HG03457 (cell line): ENCODE results near the gene GOLGA1.

Experiments
- ATAC-seq: cut with Tn5 transposase; IDR thresholded peaks from one replicate; pipeline ENCODE4 v1.9.1; 2021; ENCODE audit warnings: moderate number of reproducible peaks; ENCODE audit not compliant: unreplicated experiment

Gene GOLGA1

GRCh38 chr9:124886866-124887492 lies 53.9 kb downstream of the GOLGA1 start:
- no peak for ATAC-seq

DNA sequence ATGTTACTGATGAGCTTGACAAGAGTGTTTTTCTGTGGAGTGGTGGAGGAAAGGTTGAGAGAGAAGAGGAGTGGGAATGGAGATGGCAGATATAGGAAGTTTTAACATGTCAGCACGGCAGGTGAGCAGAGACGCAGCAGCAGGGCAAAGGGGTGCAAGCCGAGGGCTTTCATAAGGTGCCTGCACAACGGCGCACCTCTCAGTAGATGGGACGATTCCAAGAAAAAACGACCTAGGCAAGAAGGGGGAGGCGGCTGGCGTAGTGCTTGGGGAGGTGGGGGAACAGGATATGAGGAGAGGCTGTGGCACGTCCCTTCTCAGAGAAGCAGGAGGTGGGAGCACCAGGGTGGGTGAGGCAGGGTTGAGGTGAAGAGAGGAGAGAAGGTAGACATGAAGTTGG lies 54.4 kb downstream of the GOLGA1 start:
- ATAC-seq = no peak

DNA sequence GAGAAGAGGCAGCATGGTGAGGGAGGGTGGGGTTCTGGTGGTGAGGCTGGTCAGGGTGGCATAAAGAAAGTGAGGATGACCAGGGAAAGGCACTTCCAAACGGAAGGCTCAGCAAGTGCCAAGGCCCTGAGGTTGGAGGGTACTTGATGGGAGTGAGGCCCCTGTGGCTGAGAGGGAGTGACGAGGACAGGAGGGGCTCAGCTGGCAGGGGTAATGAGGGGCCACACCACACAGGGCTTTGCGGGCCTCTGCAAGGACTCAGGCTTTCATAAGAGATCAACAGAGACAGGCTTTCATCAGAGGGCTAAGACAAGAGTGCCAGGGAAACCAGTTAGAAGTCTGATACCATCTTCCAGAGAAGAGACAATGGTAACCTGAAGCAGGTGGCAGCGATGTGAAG lies 55.3 kb downstream of the GOLGA1 start:
- no peak for ATAC-seq

DNA sequence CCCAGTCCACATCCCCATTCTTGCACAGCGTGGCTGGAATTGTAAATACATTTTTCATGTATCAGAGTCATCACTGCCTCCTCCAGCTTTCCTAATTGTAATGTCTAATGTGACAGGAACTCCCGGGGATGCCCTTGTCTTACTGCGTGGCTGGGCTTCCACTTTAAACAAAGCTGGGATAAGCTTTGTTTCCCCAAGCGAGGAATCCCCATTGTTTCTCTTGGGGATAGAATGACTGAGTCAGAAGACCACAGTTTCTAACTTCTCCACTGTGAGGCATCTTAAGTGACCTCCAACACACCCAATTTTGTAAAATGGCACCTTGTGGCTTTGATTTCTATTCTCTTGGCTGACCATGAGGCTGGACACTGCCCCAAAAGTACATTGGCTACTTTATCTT lies 56.5 kb downstream of the GOLGA1 start:
- no peak for ATAC-seq

DNA sequence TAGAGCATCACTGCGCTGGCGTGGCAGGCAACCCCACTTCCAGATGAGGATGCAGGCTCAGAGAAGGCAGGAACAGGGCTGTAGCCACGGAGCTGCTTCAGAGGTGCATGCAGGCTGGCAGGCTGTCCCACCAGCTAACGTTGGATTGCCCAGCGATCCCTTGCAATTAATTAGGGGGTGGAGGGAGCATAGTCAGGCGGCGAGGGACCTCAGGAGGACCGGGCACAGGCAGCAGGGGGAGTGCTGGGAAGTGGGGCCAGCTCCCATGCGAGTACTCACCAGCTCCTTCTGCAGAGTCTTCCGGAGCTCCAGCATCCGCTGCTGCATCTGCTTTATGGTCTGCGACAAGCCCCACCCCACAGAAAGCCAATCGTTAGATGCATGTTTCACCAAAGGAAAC lies 58.7 kb downstream of the GOLGA1 start:
- no peak for ATAC-seq

- ATAC-seq = no peak
Observed at GRCh38 chr9:124881138-124881743, 59.6 kb downstream of the GOLGA1 start.

GRCh38 chr9:124880501-124880900 lies 60.4 kb downstream of the GOLGA1 start:
- ATAC-seq = no peak

DNA sequence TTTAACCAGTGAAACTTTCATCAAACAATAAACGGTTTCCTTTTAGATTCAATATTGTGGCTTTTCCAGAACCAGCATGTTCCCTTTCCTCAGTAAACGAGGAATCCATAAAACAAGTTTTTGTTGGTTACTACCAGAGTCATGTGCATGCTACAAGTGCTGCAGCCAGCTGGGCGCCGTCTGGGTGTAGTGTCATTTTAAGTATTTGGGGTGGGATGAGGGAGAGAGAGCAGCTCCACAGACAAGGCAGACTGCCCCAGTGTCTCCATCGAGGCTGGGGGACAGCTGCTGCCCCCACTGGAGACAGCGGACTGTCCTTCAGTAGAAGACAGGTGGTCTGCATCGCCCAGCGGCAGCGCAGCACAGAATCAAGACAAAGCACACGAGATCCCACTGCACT lies 61.7 kb downstream of the GOLGA1 start:
- no peak for ATAC-seq

DNA sequence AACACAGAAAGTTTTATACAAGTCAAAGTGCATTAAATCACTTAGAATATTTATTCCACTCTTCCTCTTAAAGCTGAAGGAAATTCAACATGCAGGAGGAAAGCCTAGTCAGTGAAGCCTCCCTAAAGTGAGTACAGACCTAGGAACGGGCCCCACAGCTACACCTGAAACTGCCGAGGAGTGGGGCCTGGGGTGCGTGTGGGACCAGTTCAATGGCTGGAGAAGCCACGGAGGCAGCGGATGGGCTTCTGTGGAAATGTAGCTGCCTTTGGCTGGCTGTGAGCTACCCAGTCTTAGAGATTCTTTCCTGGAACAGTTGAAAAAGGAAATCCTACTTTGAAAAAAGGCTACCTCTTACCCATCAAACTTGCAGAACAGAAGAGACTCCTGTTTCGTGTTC lies 62.4 kb downstream of the GOLGA1 start:
- no peak for ATAC-seq

DNA sequence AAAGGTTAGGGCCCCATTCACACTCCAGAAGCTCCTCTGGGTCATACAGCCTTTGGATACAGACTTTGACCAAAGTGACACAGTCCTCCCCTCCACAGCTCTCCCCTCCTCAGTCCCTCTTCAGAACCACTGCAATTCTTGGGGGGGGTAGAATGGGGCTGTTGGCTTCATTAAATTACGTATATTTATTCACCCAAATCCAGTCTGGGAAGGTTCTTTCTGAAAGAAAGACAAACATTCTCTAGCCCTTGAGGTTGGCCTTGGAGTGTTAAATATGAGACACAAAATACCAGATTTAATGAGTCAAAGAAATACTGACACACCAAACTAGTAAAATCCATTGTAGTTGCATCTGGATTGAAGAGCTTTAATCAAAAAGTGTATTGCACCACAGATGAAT lies 62.9 kb downstream of the GOLGA1 start:
- no peak for ATAC-seq

DNA sequence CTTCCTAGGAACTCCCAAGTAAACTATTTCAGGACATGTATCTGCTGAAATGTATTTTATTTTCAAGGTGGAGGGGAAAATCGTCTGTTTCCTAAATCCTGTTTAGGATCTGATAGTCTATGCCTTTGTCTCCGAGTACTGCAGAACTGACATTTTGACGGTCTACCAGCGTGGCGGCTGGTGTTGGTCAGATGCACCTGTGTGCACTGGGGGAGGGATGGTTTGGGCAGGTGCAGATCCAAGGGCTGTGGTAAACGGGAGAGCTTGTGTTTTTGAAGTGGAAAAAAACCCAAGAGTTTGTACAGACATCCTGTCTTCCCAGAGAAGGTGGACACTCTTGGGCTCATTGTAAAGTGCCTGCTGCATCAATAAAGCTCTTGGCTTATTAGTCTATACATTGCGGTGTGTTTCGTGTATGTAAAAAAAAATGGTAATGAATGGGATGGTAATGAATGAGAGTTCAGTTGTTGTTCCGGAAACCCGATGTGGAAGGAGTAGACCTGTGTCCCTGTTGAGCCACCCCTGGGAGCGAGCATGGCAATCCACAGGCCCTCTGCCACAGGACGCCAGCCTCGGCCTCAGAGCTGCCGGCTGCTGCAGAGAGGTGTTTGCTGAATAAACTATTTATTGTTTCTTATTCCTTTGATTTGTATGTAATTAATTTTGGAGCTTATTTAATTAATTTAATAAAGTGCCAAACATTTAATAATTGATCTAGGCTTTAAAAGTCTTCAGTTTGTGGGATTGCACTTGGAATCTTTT lies 63.7 kb downstream of the GOLGA1 start:
- ATAC-seq = no peak

DNA sequence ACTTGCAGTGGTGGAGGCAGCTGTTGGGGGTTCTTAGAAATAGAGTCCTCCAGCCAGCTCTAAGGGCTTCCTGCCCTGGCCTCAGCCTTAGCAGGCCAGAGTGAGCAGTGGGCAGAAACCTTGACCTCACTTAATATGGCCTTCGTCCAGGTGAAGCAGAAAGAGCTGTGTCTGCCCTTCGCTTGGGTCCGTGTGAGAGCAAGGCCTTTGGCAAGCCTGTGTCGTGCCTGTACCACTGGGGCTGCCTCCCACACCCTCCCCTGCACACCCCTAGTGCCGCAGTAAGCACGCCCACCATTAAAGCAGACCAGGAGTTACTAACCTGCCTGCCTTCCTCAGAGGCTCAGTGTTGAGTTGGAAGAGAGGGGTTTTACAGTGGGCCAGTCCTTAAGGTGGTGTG lies 65.4 kb downstream of the GOLGA1 start:
- ATAC-seq = no peak

- no peak for ATAC-seq
Observed at GRCh38 chr9:124873664-124874063, 67.2 kb downstream of the GOLGA1 start.

DNA sequence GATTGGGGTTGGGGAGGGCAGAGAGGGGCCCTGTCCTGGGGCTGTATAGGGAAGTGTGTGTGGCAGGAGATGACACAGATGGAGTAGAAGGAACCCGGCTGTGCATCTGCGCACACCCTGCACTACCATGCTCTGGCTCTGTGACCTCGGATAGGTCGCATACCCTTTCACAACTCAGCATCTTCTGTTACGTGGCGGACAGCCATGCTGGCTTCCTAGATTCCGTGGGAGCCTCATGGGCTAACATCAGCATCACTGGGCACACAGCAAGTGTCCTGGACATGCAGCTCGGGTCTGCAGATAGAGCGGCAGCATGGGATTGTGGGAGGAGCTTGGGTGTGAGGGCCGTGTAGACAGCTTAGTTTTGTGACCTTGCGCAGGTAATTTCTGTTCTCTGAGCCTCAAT lies 69.7 kb downstream of the GOLGA1 start:
- ATAC-seq = no peak

- ATAC-seq = no peak
Observed at GRCh38 chr9:124870723-124871122, 70.2 kb downstream of the GOLGA1 start.

- no peak for ATAC-seq
Observed at GRCh38 chr9:124869986-124870560, 70.8 kb downstream of the GOLGA1 start.

DNA sequence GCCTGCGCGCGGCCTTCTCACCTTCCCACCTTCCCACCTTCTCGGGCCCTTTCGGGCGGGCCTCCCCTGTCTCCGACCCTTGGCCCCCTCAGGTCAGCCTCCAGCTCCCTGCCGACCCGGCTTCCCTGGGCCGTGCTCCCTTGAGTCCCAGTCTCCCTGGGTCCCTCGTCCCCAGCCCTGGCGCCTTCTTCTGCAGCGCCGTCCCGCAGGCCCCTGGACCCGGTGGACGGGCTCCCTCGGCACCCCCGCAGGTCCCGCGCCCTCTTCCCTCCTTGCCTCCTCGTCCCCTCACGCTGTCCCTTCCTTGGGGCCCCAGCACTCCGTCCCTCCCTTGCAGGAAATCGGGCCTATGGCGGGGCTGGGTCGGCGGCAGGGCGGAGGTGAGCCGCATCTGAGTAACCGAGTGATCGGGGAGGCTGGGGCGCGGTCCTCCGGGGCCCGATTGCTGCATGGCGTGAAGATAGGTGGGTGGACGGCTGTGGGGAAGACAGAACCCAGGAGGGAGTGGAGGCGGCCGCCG lies 71.4 kb downstream of the GOLGA1 start:
- no peak for ATAC-seq

GRCh38 chr9:124868511-124869465 lies 72.1 kb downstream of the GOLGA1 start:
- ATAC-seq = peak; percentile 51

- ATAC-seq = no peak
Observed at GRCh38 chr9:124863371-124863871, 77.5 kb downstream of the GOLGA1 start.
